ENCODE results near the gene INHBB.
"Not testable (repeated sequence)": the region's sequence is repeated elsewhere in the genome, so short reads cannot be mapped to it uniquely, and the experiment has no call there.

The INHBB gene

DNA sequence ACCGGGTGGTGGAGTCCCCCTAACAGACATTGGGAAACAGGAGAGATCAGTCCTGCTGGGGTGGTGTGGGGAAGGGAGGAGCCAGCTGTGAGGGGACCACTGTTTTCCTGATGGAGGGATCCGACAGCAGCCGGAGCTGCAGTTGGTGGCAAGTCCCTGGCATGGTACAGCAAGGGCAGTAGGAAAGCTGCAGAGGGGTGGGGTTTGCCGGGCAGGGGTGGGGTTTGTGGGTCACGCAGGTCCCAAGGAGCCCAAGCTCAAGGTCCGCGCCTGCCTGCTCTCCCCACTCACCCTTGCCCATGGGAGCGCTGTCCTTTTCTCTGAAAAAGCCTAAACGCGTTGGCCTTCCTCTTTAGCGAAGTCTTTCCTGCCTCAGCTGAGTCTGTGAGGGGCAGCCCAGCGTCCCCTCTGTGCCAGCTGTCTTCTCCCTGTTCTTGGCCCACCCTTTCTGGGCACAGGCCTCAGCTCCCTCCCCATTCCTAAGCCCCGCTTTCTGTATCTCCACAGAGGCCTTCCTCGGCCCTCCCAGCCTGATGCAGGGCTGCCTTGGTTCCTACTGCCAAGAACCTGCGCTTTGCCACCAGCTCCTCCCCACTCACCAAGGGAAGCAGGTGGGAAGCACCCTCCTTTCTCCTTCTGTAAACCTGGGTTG is 29.3 kb upstream of the INHBB start:
- no peak for DNase-seq

DNA sequence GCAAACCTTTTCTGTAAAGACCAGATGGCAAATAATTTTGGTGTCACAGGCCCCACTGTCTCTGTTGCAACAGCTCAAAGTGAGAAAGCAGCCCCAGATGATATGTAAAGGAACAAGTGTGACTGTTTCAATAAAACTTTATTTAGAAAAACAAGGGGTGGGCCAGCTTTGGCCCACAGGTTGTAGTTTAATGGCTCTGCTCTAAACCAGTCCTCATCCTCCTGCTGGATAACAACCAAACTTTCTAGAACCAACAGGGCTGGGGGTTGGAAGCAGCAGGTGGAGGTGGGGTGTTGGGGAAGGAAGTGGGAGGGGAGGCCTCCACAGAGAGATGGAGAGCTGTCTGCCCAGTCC is 28.8 kb upstream of the INHBB start:
- DNase-seq: no peak

- DNase-seq: no peak
Observed at GRCh38 chr2:120317916-120318315, 28.0 kb upstream of the INHBB start.

- DNase-seq: no peak
Observed at GRCh38 chr2:120318626-120319025, 27.3 kb upstream of the INHBB start.

- no peak for DNase-seq
Observed at GRCh38 chr2:120319123-120319522, 26.8 kb upstream of the INHBB start.

- DNase-seq: no peak
Observed at GRCh38 chr2:120319686-120320317, 26.1 kb upstream of the INHBB start.

GRCh38 chr2:120320318-120320851 is 25.6 kb upstream of the INHBB start:
- no peak for DNase-seq

GRCh38 chr2:120320887-120321556 is 24.9 kb upstream of the INHBB start:
- DNase-seq: not testable (repeated sequence)

GRCh38 chr2:120321721-120322284 is 24.1 kb upstream of the INHBB start:
- DNase-seq: no peak

DNA sequence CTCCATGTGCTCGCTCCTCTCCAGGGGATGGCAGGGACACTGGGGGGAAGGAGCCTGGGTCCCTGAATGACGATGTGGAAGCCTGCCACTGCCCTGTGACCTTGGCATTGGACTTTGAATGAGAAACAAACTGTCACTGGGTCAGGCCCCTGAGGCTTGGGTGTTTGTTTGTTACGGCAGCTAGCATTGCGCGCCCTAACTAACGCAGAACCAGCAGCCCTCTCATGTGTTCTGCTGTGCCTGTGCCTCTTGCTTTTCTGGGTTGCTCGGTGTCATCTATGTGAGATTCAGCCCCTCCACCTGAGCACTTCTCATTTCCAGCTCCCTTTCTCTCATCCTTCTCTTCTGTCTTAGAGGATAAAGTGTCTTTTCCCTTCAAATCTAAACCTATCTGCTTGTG is 23.6 kb upstream of the INHBB start:
- no peak for DNase-seq

GRCh38 chr2:120323214-120323613 is 22.7 kb upstream of the INHBB start:
- DNase-seq: no peak

DNA sequence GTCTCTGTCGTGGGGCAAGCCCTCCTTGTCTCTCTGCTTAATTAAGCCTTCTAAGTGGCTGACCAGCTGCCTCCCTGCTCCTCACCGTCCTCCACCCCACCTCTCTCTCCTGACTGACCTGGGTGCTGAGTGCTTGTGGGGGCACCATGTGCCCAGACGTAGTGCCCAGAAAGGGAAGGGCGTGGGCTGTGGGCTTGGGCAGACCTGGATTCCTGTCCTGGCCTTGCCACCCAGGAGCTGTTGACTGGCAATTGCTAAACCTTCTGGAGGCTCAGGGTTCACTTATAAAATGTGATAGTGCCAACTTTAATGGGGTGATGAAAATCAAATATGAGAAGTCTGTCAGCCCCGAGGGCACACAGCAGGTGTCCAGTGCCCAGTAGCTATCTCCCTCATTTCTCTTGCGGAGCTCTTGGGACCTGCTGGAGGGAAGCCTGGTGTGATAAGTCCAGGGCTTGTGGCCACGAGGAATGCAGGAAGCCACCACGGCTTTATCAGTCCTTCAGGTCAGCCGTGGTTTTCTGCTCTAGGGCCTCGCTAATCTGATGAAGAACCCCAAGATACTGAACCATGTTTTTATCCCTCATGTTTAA is 22.0 kb upstream of the INHBB start:
- no peak for DNase-seq

GRCh38 chr2:120324933-120325332 is 21.0 kb upstream of the INHBB start:
- DNase-seq: no peak

- DNase-seq: no peak
Observed at GRCh38 chr2:120326066-120326465, 19.9 kb upstream of the INHBB start.

DNA sequence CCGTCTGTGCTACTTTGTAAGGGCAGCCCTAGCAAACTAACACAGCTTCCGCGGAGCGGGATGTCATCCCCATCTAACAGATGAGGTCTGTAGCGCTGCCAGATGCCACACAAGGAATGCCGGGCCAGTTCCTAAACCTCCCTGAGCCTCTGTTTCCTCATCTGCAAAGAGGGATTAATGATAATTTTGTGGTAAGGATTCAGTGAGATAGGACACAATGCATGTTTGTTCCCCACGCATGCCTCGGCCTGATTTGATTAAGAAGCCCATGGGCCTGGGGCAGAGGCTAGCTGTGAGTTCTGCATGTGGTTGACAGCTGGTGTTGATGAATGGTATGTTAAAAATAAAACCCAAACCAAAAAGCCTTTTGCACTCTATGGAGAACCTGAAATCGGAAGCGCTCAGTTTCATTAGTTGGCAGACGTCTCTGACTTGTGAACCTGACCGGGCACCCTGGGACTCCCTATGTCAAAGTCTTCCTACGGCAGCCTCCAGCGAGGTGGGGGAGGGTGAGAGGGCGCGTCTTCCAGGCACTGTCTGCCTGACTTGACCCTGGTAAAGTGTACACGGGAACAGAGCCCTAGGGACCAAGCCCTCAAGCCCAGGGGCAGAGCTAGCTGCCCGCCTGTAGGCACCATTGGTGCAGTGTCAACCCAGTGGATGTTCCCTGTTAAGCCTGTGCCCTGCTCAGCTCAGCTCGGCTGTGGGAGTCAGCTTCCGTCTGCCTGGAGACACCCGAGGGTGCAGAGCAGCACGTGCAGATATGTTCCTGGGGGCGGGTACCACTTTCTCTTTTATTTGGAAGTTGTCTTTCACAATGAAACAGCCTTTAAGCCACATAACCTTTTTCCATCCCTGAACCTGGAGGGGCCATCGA is 14.8 kb upstream of the INHBB start:
- DNase-seq: no peak

- no peak for DNase-seq
Observed at GRCh38 chr2:120331903-120332302, 14.0 kb upstream of the INHBB start.

DNA sequence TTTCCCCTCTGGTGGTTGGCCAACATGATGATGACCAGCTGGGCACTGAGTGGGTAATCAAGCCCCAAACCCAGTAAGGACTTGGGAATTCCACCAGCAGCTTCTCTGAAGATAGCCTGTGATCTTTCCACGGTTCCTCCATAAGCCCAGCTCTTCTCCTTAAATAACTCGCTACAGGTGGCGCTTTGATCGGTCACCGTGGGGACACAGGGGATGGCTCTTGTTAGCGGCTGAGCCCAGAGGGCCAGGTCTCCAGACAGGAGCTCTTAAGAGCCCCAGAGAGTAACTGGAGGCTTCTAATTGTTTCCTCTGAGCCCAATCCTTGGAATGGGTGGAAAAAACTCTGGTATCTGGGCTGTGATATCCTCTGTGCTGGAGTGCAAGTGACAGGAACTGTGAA is 13.6 kb upstream of the INHBB start:
- DNase-seq: no peak

DNA sequence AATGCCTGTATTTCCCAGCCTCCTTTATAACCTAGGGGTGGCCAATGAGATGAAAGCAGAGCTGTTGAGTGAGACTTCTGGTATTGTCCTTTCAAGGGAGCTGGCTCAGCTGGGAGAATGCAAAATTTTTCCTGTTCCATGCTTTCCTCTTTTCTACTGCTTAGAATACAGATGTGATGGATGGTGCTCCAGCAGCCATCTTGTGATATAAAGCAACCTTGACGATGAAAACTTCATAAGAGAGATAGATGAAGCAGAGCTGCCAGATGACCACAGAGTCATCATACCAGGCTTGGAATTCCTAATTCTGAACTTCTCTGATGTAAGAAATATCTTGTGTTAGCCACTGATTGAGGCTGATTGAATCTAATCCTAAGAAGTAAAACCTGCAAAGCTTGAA is 11.9 kb upstream of the INHBB start:
- DNase-seq: no peak

DNA sequence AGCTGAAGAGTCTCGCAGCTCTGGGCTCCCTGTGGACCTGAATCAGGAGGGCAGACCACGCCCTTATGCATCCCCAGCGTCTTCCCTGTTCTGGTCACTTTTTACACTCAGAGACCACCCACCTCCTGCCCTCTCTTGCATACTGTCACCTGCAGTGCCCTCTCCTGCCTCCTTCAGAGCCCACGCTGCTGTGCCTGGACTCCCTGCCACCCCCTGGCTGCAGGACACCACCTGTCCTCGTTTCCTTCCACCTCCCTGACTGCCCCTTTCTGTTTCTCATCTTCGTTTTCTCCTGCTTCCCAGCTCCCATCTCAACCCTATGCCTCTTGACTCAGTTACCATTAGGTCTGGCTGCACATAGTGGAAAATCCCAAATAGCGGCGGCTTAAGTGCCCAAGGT is 9.2 kb upstream of the INHBB start:
- DNase-seq: no peak

DNA sequence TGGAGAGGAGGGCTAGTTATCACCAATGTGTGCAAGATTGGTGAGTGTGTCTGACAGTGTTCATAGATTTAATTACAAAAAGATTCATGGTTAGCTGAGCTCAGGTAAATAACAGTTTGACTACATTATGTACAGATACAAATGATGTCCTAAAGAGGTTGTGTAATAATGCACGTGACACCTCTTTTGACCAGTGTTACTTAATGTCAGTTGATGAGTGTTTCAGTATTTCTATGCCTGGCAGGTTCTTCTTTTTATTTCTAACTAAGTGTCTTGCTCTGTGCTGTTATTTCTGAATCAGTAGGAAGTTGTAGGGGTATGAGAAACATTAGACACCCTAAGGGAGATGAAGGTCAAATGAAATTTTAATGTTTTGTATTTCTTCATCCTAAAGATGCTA is 7.9 kb upstream of the INHBB start:
- no peak for DNase-seq

DNA sequence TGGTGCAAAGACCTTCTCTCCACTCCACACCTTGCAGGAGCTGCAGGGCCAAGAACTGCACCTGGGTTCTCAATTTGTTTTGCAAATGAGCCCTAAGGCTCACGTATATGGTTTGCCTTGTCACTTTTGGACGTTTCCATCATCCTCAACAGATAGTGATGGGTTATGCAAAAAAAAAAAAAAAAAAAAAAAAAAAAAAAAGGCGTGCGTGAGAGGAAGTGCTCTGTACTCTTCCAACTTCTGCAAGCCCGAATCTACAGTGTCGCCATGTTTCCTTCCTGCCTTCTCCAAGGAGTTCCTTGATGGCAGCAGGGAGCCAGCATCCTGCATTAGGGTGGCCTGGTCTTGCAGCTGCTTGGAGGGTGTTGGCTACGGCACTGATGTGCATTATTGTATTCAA is 4.0 kb upstream of the INHBB start:
- DNase-seq: no peak

DNA sequence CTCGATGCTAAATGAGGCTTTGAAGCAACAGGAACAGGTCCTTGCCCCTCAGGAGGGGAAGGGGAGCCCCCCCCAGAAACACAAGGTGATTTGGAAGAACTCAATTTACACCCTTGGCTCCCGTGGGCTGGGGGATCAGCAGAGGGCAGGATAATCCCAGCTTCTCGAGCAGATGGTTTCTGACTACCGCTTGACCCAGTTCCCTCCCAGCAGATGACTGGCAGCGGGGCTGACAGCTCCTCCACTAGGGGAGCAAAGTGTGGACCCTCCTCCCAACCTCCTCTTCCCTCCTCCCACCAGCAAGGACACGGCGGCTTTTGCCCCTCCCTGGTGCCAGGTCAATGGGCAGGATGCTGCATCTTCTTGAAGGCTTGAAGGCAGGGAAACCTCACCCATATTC is 3.5 kb upstream of the INHBB start:
- no peak for DNase-seq
